ENCODE data around the gene STXBP1. TPM values are rescaled to one million over a fixed set of nuclear protein-coding genes. Genes with fewer than 3 reads are reported as not detected.

Gene STXBP1
- total and polyA plus RNA-seq, 2 of the 8 experiments (the other 6 are each of a cell fraction or from before 2014, with no cell fraction given) = 11.5 to 60.9 TPM

- Histone ChIP-seq H3K27ac (ENCODE audit: low read depth, low read length) (no peak overlapping the region), H3K56ac (replicated peaks; ENCODE audit: insufficient read length, low read depth, low read length) (no peak overlapping the region), H2BK20ac (ENCODE audit: low read length) (no peak overlapping the region), H3K9me3 (ENCODE audit: insufficient read depth in 2 of 2, low read depth in 1 of 2, low read length in 1 of 2) (no peaks in the 10 kb centered on the region), H3K23me2 (ENCODE audit: low read depth, low read length) (peaks cover 10% of the 10 kb centered on the region; the same call in 1 of the 2 replicates), H4K91ac (replicated peaks; ENCODE audit: insufficient read length, low read length) (no peak overlapping the region), H4K5ac (ENCODE audit: insufficient read length, low read depth, low read length) (no peak overlapping the region), H3K23ac (ENCODE audit: insufficient read length) (no peak overlapping the region), H2BK120ac (replicated peaks; ENCODE audit: low read depth, low read length) (no peak overlapping the region), H3K36me3 (ENCODE audit: control insufficient read depth in 2 of 4, insufficient read depth in 4 of 4, low read length in 3 of 4) (no peaks in the 10 kb centered on the region), H3K18ac (ENCODE audit: extremely low read depth, low read length) (no peak overlapping the region), H3K4me2 (ENCODE audit: insufficient read depth in 1 of 2, low read depth in 2 of 2, low read length in 2 of 2) (no peak overlapping the region), H3K79me1 (ENCODE audit: low read depth, low read length) (no peaks in the 10 kb centered on the region; the same call in 1 of the 2 replicates), H2AK5ac (ENCODE audit: low read depth, low read length) (no peak overlapping the region; the same call in 1 of the 2 replicates), H3K9ac (replicated peaks in 1 of 4; ENCODE audit: extremely low read depth in 1 of 4, low read depth in 3 of 4, low read length in 3 of 4) (no peak overlapping the region), H3K4me1 (replicated peaks in 1 of 4; ENCODE audit: control insufficient read depth in 3 of 4, insufficient read depth in 4 of 4, low read length in 3 of 4) (peaks cover 0 to 28% (median 20%) of the 10 kb centered on the region in 4 experiments; a peak in 6 of 7 replicates), H3K27me3 (replicated peaks in 1 of 4; ENCODE audit: control insufficient read depth in 3 of 4, extremely low read depth in 1 of 4, insufficient read depth in 3 of 4, low read length in 3 of 4) (0 out of 7 replicates have a peak, but pooled peaks cover 0 to 2% (median 0%) of the 10 kb centered on the region in 4 experiments), H4K8ac (ENCODE audit: extremely low read depth, insufficient read depth, low read length) (no peak overlapping the region), H3K14ac (ENCODE audit: insufficient read length) (no peak overlapping the region), H2BK5ac (ENCODE audit: low read depth, low read length) (peak overlapping the region; percentile 62), H2BK15ac (ENCODE audit: low read length) (no peak overlapping the region), H3K4ac (replicated peaks; ENCODE audit: insufficient read length, low read depth, low read length) (no peak overlapping the region), H2BK12ac (ENCODE audit: low read depth, low read length) (peak overlapping the region; percentile 10; the same call in 1 of the 2 replicates), H3K4me3 (ENCODE audit: extremely low read depth in 1 of 4, insufficient read depth in 2 of 4, low read depth in 3 of 4, low read length in 4 of 4) (no peak overlapping the region), H2AFZ (ENCODE audit: low read length) (no peak overlapping the region), H3K79me2 (ENCODE audit: control insufficient read depth in 1 of 2, insufficient read depth in 2 of 2, low read length in 2 of 2) (no peaks in the 10 kb centered on the region), H4K20me1 (replicated peaks in 1 of 2; ENCODE audit: control insufficient read depth in 1 of 2, insufficient read depth in 2 of 2, low read length in 2 of 2) (peaks cover 0 to 3% of the 10 kb centered on the region in 2 experiments)
- ChIA-PET CTCF (ENCODE audit: partially characterized antibody) (interaction anchor here (1.2 to 3.9 kb wide), 9 partner anchors 9 to 209 kb away, joined by 3 to 23 read pairs (median 4); partner anchors contain the start of gene TOR2A), POLR2A (ENCODE audit: partially characterized antibody) (interaction anchor here (0.7 to 2.6 kb wide), 6 partner anchors 9 to 262 kb away, joined by 3 to 7 read pairs (median 4); partner anchors contain the start of genes LRSAM1 and RPL12)
- DNase-seq (ENCODE audit: low read depth in 1 of 2, low spot score in 2 of 2) = no peak
- no peak for FAIRE-seq
- 90% methylated on average over 10 of the region's 10 CpGs; no CpG with 5 or more reads in 1 of the 2 experiments for WGBS, 2 experiments (ENCODE audit: extremely low coverage in 1 of 2, insufficient coverage in 1 of 2, insufficient read length in 1 of 2, insufficient replicate concordance in 2 of 2, low coverage in 1 of 2, low lambda C conversion rate in 2 of 2, missing lambda C conversion rate in 1 of 2)
- TF ChIP-seq RNF2 (IDR thresholded peaks at IDR 0.05; ENCODE audit: borderline replicate concordance, low read depth, low read length, missing control alignments, poor library complexity, severe bottlenecking) = no peak
- TF ChIP-seq JUND (IDR thresholded peaks at IDR 0.05; ENCODE audit: low read length) = no peak
- no peak for TF ChIP-seq HDAC6 (IDR thresholded peaks at IDR 0.05; ENCODE audit: low read depth, low read length)
- TF ChIP-seq SIX5 (IDR thresholded peaks at IDR 0.05; ENCODE audit: low read depth, low read length) = no peak
- no peak for TF ChIP-seq SIN3A (conservative IDR thresholded peaks at IDR 0.05 in 1 of 2, IDR thresholded peaks at IDR 0.05 in 1 of 2; ENCODE audit: low read depth in 1 of 2, low read length in 2 of 2)
- no peak for TF ChIP-seq PHF8 (conservative IDR thresholded peaks at IDR 0.05; ENCODE audit: low read depth, low read length)
- no peak for TF ChIP-seq BRCA1 (IDR thresholded peaks at IDR 0.05; ENCODE audit: low read depth, low read length)
- no peak for TF ChIP-seq CTCF (IDR thresholded peaks at IDR 0.05; ENCODE audit: control extremely low read depth in 1 of 3, insufficient read depth in 1 of 3, low read depth in 1 of 3, low read length in 3 of 3)
- no peak for TF ChIP-seq MAFK (IDR thresholded peaks at IDR 0.05; ENCODE audit: low read depth, low read length)
- no peak for TF ChIP-seq KDM4A (IDR thresholded peaks at IDR 0.05; ENCODE audit: low read depth, low read length, severe bottlenecking)
Observed at GRCh38 chr9:127712867-127713266, 100.8 kb downstream of the STXBP1 start.
